NT2/D1 (cell line): ENCODE results near the gene FOXP1.

Source experiments
- DNase-seq: peaks from one replicate; pipeline ENCODE4 v3.0.0-alpha.2; 2011; ENCODE audit warnings: low read depth, low spot score
- H3K27me3 ChIP-seq: 2 replicates; pipeline ENCODE4 v1.6.0; 2011; ENCODE audit warnings: mild to moderate bottlenecking; ENCODE audit not compliant: insufficient read length, insufficient read depth
- H3K36me3 ChIP-seq: 2 replicates; pipeline ENCODE4 v1.6.1; 2011; ENCODE audit warnings: mild to moderate bottlenecking, low read length, mixed read lengths; ENCODE audit not compliant: insufficient read depth, insufficient read length
- H3K4me1 ChIP-seq: 2 replicates; pipeline ENCODE4 v1.5.1; 2011; ENCODE audit not compliant: insufficient read depth, insufficient read length
- H3K4me3 ChIP-seq: 2 replicates; pipeline ENCODE4 v1.5.1; 2011; ENCODE audit warnings: low read depth; ENCODE audit not compliant: insufficient read length
- H3K9ac ChIP-seq: 2 replicates; pipeline ENCODE4 v1.6.0; 2011; ENCODE audit warnings: low read depth; ENCODE audit not compliant: insufficient read length
- H3K9me3 ChIP-seq: 2 replicates; pipeline ENCODE4 v1.5.1; 2011; ENCODE audit warnings: mild to moderate bottlenecking, low read length; ENCODE audit not compliant: insufficient read depth
- SUZ12 ChIP-seq: IDR thresholded peaks from 2 replicates; pipeline ENCODE4 v1.6.1; 2011; ENCODE audit not compliant: insufficient read length, insufficient read depth; ENCODE audit errors: extremely low read depth
- YY1 ChIP-seq: IDR thresholded peaks from 2 replicates; pipeline ENCODE4 v1.6.1; 2011; ENCODE audit not compliant: insufficient read length, insufficient read depth
- ZNF274 ChIP-seq: IDR thresholded peaks from 2 replicates; pipeline ENCODE4 v1.6.1; 2011; ENCODE audit warnings: mild to moderate bottlenecking, low read depth, low read length

FOXP1 gene

DNA sequence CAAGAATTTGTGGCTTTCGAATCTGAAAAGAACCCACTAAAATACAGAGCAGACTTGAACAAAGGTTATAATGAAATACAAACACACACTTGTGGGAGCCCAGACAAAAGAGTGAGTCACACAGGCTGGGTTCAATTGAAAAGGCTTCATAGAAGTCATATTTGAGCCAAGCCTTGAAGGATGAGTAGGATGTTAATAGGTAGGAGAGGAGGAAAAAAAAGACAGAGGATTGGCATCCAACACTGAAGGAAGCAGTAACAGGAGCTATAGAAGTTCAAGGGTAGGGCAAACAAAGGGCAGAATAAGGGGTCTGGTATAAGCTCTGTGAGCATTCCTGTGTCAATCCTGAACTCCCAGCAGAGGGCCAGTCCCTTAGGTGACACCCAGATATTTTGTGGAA lies 325.4 kb downstream of the FOXP1 start:
- TF ChIP-seq ZNF274 (no peak), SUZ12 (no peak), YY1 (no peak)
- H3K4me1 ChIP-seq: peaks cover 2% of the 10 kb centered on the region
- no peaks in the 10 kb centered on the region for H3K36me3 ChIP-seq
- H3K9me3 ChIP-seq: no peaks in the 10 kb centered on the region
- H3K9ac ChIP-seq: no peak overlapping the region
- DNase-seq: no peak
- no peaks in the 10 kb centered on the region for H3K27me3 ChIP-seq
- H3K4me3 ChIP-seq: no peak overlapping the region

DNA sequence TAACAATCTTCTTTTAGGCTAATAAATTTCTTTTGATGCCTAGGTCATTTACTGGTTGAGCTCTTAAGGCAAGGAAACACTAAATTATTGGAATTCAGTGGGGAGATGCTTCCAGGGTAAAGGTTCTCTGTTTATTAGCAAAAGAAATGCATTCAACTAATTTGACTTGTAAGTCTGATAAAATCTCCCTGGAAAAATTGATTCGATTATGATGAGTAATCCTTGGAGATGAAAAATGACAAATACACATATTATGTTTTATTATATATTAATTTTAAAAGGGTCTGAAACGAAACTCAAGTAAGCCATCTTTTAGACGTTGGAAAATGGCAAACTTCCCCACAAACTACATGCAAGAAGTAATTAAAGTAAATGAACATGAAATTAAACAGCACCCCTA lies 328.0 kb downstream of the FOXP1 start:
- peaks cover 2% of the 10 kb centered on the region for H3K4me1 ChIP-seq
- H3K9ac ChIP-seq: no peak overlapping the region
- H3K27me3 ChIP-seq: no peaks in the 10 kb centered on the region
- H3K36me3 ChIP-seq: no peaks in the 10 kb centered on the region
- no peaks in the 10 kb centered on the region for H3K9me3 ChIP-seq
- H3K4me3 ChIP-seq: no peak overlapping the region
- no peak for DNase-seq
- TF ChIP-seq SUZ12 (no peak), YY1 (no peak), ZNF274 (no peak)

- H3K9me3 ChIP-seq: no peaks in the 10 kb centered on the region
- TF ChIP-seq ZNF274 (no peak), YY1 (no peak), SUZ12 (no peak)
- H3K4me3 ChIP-seq: no peak overlapping the region
- peaks cover 2% of the 10 kb centered on the region for H3K4me1 ChIP-seq
- no peaks in the 10 kb centered on the region for H3K36me3 ChIP-seq
- no peak for DNase-seq
- no peaks in the 10 kb centered on the region for H3K27me3 ChIP-seq
- H3K9ac ChIP-seq: no peak overlapping the region
Measured at GRCh38 chr3:71254281-71255057, 329.1 kb downstream of the FOXP1 start.

- H3K4me1 ChIP-seq: peaks cover under 1% of the 10 kb centered on the region
- no peak for DNase-seq
- no peaks in the 10 kb centered on the region for H3K9me3 ChIP-seq
- no peak for TF ChIP-seq YY1
- TF ChIP-seq SUZ12: no peak
- TF ChIP-seq ZNF274: no peak
- H3K9ac ChIP-seq: no peak overlapping the region
- no peak overlapping the region for H3K4me3 ChIP-seq
- no peaks in the 10 kb centered on the region for H3K36me3 ChIP-seq
- H3K27me3 ChIP-seq: no peaks in the 10 kb centered on the region
Measured at GRCh38 chr3:71253169-71253568, 330.4 kb downstream of the FOXP1 start.

DNA sequence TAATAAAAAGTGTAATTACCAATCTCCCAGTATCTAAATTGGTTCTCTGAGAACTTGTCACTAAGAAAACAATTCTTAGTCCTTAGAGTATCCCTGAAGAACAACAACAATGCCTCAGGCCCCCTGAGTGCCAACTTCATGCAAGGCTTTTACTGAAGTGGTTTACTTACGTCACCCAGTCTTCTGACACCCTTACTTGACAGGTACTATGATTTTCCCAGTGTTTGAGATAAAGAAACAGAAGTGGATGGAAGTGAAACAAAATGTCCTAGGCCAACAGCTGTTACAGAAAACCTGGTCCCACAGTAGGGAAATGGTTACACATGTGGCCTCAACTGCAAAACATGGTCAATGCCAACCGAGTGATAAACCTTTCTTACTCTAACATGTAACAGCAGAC lies 331.1 kb downstream of the FOXP1 start:
- Histone ChIP-seq H3K27me3 (no peaks in the 10 kb centered on the region), H3K4me1 (peaks cover 7% of the 10 kb centered on the region), H3K36me3 (no peaks in the 10 kb centered on the region), H3K4me3 (no peak overlapping the region), H3K9ac (no peak overlapping the region), H3K9me3 (no peaks in the 10 kb centered on the region)
- TF ChIP-seq ZNF274 (no peak), SUZ12 (no peak), YY1 (no peak)
- no peak for DNase-seq

DNA sequence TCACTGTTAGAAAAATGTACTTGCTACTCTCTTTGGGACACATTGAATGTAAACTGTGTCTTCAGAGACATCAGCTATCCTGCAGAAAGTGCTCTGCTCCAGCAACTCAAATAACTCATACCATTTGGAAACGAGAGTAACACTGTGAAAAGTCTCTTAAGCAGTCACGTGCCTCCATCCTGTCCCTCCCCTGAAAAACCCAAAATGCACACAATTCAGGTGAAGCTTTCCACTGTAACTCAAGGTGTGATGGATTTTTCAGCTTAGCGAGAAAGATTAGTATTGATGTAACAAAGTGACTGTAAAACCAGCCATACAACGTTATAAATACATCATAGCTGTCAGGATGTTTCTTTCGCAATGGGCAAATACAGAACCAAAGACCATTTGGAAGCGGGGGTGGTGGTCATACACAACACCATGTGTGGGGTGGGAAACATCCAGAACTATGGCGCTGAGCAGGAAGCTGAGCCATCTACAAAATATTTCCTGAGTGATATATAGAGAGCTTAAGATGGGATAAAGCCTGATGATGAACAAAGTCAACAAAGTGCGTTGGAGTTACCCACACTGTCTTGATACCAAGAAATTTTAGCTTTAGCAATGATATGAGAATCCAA lies 332.3 kb downstream of the FOXP1 start:
- H3K9me3 ChIP-seq: no peaks in the 10 kb centered on the region
- H3K36me3 ChIP-seq: no peaks in the 10 kb centered on the region
- no peak overlapping the region for H3K4me3 ChIP-seq
- peaks cover 12% of the 10 kb centered on the region for H3K4me1 ChIP-seq
- H3K27me3 ChIP-seq: no peaks in the 10 kb centered on the region
- no peak overlapping the region for H3K9ac ChIP-seq
- no peak for DNase-seq
- TF ChIP-seq ZNF274: no peak
- no peak for TF ChIP-seq SUZ12
- TF ChIP-seq YY1: no peak

DNA sequence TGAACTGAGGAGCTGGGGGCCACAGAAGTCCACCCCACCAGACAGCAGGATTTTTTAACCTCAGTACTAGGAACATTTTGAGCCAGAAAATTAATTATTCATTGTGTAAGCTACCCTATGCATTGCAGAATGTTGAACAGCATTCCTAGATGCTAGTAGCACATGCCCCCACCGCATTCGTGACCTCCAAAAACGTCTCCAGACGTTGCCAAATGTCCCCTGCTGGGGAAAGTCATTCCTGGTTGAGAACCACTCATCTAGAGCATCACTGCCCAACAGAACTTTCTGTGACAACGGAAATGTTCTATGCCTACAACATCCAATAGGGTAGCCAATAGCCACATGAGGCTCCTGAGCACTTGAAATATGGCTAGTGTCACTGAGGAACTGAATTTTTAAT lies 333.5 kb downstream of the FOXP1 start:
- H3K4me3 ChIP-seq: no peak overlapping the region
- H3K9ac ChIP-seq: no peak overlapping the region
- H3K27me3 ChIP-seq: no peaks in the 10 kb centered on the region
- TF ChIP-seq ZNF274 (no peak), SUZ12 (no peak), YY1 (no peak)
- no peaks in the 10 kb centered on the region for H3K36me3 ChIP-seq
- peaks cover 15% of the 10 kb centered on the region for H3K4me1 ChIP-seq
- H3K9me3 ChIP-seq: no peaks in the 10 kb centered on the region
- DNase-seq: no peak
